Measurements from ENCODE around the gene NAALADL1. TPM values are rescaled to one million over a fixed set of nuclear protein-coding genes. Genes with fewer than 3 reads are reported as not detected.

NAALADL1 gene
- total and polyA plus RNA-seq, 9 of the 15 experiments (the other 6 are each of a cell fraction or from before 2014, with no cell fraction given) = 0.06 to 0.72 (median 0.22) TPM; not detected in 4

DNA sequence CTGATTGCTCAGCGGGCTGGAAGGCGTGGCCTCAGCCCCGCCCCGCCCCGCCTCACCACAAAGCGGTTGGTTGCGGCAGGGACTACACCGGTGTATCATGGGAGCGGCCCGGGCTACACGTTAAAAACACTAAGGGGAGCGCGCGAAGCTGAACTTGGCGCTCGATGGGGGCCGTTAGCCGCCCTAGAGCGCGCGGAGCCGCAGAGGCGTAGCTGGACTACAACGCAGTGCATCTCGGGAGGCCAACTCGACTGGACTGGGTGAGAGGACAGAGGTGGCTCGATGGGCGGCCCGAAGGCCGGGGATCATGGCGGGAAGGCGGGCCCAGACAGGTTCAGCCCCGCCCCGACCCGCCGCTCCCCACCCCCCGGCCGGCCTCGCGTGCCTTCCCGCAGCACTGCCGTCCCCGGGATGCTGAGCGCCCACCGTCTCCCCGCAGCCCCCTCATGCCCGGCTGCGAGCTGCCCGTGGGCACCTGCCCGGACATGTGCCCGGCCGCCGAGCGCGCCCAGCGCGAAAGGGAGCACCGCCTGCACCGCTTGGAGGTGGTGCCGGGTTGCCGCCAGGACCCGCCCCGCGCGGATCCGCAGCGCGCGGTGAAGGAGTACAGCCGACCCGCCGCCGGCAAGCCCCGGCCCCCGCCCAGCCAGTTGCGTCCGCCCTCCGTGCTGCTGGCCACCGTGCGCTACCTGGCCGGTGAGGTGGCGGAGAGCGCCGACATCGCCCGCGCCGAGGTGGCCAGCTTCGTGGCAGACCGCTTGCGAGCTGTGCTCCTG, 17.3 kb downstream of the NAALADL1 start, which contains the start of gene SAC3D1:
SAC3D1 (plus strand) TSS at position 364 of the 776 bp plus-strand sequence; CDS start at position 447, 83 bp downstream.
- ATAC-seq = peak; percentile 97
- H3K4me2 ChIP-seq (ENCODE audit: insufficient read depth, low read length) = peak within 1 kb of the TSS; percentile 79
- TF ChIP-seq, protein P1, sequence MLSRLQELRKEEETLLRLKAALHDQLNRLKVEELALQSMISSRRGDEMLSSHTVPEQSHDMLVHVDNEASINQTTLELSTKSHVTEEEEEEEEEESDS (CRISPR knock-in tag; IDR thresholded peaks at IDR 0.05) = no peak
- TF ChIP-seq, protein P2, sequence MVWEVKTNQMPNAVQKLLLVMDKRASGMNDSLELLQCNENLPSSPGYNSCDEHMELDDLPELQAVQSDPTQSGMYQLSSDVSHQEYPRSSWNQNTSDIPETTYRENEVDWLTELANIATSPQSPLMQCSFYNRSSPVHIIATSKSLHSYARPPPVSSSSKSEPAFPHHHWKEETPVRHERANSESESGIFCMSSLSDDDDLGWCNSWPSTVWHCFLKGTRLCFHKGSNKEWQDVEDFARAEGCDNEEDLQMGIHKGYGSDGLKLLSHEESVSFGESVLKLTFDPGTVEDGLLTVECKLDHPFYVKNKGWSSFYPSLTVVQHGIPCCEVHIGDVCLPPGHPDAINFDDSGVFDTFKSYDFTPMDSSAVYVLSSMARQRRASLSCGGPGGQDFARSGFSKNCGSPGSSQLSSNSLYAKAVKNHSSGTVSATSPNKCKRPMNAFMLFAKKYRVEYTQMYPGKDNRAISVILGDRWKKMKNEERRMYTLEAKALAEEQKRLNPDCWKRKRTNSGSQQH (CRISPR knock-in tag; IDR thresholded peaks at IDR 0.05) = no peak
- no peak for TF ChIP-seq ZNF583 (CRISPR knock-in tag; IDR thresholded peaks at IDR 0.05)
- TF ChIP-seq ZSCAN29 (IDR thresholded peaks at IDR 0.05) = peak; percentile 42; the same call in 1 of the 2 replicates
- TF ChIP-seq, protein P3, sequence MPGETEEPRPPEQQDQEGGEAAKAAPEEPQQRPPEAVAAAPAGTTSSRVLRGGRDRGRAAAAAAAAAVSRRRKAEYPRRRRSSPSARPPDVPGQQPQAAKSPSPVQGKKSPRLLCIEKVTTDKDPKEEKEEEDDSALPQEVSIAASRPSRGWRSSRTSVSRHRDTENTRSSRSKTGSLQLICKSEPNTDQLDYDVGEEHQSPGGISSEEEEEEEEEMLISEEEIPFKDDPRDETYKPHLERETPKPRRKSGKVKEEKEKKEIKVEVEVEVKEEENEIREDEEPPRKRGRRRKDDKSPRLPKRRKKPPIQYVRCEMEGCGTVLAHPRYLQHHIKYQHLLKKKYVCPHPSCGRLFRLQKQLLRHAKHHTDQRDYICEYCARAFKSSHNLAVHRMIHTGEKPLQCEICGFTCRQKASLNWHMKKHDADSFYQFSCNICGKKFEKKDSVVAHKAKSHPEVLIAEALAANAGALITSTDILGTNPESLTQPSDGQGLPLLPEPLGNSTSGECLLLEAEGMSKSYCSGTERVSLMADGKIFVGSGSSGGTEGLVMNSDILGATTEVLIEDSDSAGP (CRISPR knock-in tag; IDR thresholded peaks at IDR 0.05) = no peak
- no peak for TF ChIP-seq MAFG (tag; conservative IDR thresholded peaks at IDR 0.05)
- TF ChIP-seq NFIX (CRISPR knock-in tag; IDR thresholded peaks at IDR 0.05; ENCODE audit: low read depth) = no peak
- TF ChIP-seq ZNF24 (IDR thresholded peaks at IDR 0.05) = no peak
- TF ChIP-seq PTTG1 (tag; IDR thresholded peaks at IDR 0.05; ENCODE audit: low read depth) = no peak
- TF ChIP-seq, protein P4, sequence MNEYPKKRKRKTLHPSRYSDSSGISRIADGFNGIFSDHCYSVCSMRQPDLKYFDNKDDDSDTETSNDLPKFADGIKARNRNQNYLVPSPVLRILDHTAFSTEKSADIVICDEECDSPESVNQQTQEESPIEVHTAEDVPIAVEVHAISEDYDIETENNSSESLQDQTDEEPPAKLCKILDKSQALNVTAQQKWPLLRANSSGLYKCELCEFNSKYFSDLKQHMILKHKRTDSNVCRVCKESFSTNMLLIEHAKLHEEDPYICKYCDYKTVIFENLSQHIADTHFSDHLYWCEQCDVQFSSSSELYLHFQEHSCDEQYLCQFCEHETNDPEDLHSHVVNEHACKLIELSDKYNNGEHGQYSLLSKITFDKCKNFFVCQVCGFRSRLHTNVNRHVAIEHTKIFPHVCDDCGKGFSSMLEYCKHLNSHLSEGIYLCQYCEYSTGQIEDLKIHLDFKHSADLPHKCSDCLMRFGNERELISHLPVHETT (CRISPR knock-in tag; conservative IDR thresholded peaks at IDR 0.05 in 1 of 2, IDR thresholded peaks at IDR 0.05 in 1 of 2) = peak in 1 of 2 experiments; percentile 71; a peak in 2 of 4 replicates
- no peak for TF ChIP-seq GTF2F1 (IDR thresholded peaks at IDR 0.05; ENCODE audit: low read depth, low read length)
- TF ChIP-seq ZNF764 (CRISPR knock-in tag; IDR thresholded peaks at IDR 0.05; ENCODE audit: low read depth) = no peak
- peak; percentile 71 for TF ChIP-seq TAF1 (IDR thresholded peaks at IDR 0.05; ENCODE audit: control insufficient read depth, extremely low read depth, insufficient read depth, low read length, severe bottlenecking)

More for the DNA sequence above, 17.3 kb downstream of the NAALADL1 start, which contains the start of gene SAC3D1:
- in situ Hi-C loops (cut with MboI) (no loop called here), intact Hi-C loops (cut with micrococcal nuclease) (loop anchor here (2.0 kb wide), 1 partner anchor 26 kb away; the partner anchor contains the start of gene ARL2)
- H3K4me3 ChIP-seq = peak within 1 kb of the TSS; percentile 89
- WGBS (ENCODE audit: insufficient coverage, low coverage, missing lambda C conversion rate) = under 1% methylated on average over 47 of the region's 91 CpGs
- peaks cover 10 to 56% of the 10 kb centered on the region in 2 experiments; a peak in 4 of 5 replicates for H3K4me1 ChIP-seq (replicated peaks in 1 of 2; ENCODE audit: control insufficient read depth in 2 of 2, insufficient read depth in 2 of 2, low read length in 2 of 2)
- H3K36me3 ChIP-seq (ENCODE audit: control insufficient read depth, insufficient read depth, low read length) = peaks cover 35% of the 10 kb centered on the region; the same call in 2 of the 3 replicates
- H2AFZ ChIP-seq (ENCODE audit: low read depth, low read length) = peak within 1 kb of the TSS; percentile 90
- ChIA-PET POLR2A (interaction anchor here (0.6 to 1.9 kb wide), 23 partner anchors 8 to 569 kb away, joined by 3 to 9 read pairs (median 4); partner anchors contain the start of genes ARL2, FAU, MALAT1 and MRPL49), CTCF (ENCODE audit: low intra/inter-chr PET ratio) (interaction anchor here (0.7 kb wide), 1 partner anchor 27 kb away, joined by 4 read pairs; no protein-coding TSS in a partner anchor)
- peak within 1 kb of the TSS; percentile 82 to 94 for H3K9ac ChIP-seq (ENCODE audit: insufficient read depth in 1 of 2, low read depth in 2 of 2, low read length in 2 of 2)
- no TSS peak for BruUV-seq (replicated peaks)
- no peaks in the 10 kb centered on the region for H3K9me3 ChIP-seq (replicated peaks; ENCODE audit: control insufficient read depth, insufficient read depth, low read depth, low read length)
- no peaks in the 10 kb centered on the region; the same call in 1 of the 2 replicates for H4K20me1 ChIP-seq (replicated peaks; ENCODE audit: control insufficient read depth, insufficient read depth, low read length)
- peaks cover 24% of the 10 kb centered on the region for H3K79me2 ChIP-seq (ENCODE audit: control insufficient read depth, insufficient read depth, low read length)
- H3K27ac ChIP-seq (ENCODE audit: extremely low read depth, low read depth, low read length) = peak within 1 kb of the TSS; percentile 96
- FAIRE-seq (peak; percentile 96), DNase-seq (ENCODE audit: extremely low read depth in 1 of 4, low spot score in 3 of 4) (peak; percentile 93 to 95 (median 94))
- H3K27me3 ChIP-seq (ENCODE audit: control insufficient read depth in 2 of 2, insufficient read depth in 2 of 2, low read length in 2 of 2) = no peaks in the 10 kb centered on the region
- H3K9me1 ChIP-seq (ENCODE audit: control insufficient read depth, insufficient read depth, low read length) = no peaks in the 10 kb centered on the region

Data from K562 (cell line).